CD4-positive, alpha-beta T cell (primary cell): ENCODE results near the gene LCOR. TPM values are rescaled to one million over a fixed set of nuclear protein-coding genes. Genes with fewer than 3 reads are reported as not detected.

Source experiments
- ATAC-seq: fragments of 200-7000 bp; cut with Tn5 transposase; one replicate; pipeline ENCODE4 v1.10.0; 2022; ENCODE audit warnings: mild to moderate bottlenecking; ENCODE audit not compliant: poor library complexity
- CTCF ChIA-PET: fragments of 350-600 bp; sonication (Branson Sonifier 250); formaldehyde crosslinking; loops from one replicate; lab custom pipeline; 2021; ENCODE audit warnings: antibody characterized with exemption, inconsistent platforms; lab: Charles Lee
- POLR2A ChIA-PET: fragments of 350-600 bp; sonication (Branson Sonifier 250); formaldehyde crosslinking; loops from one replicate; lab custom pipeline; 2021; ENCODE audit warnings: antibody characterized with exemption, inconsistent platforms; lab: Charles Lee
- DNase-seq, 14 experiments: peaks; one replicate each; pipeline ENCODE4 v3.0.0-alpha.2; 2013 to 2020; ENCODE audit warnings: mixed read lengths in 2 of 14
- H3K27ac ChIP-seq, 2 donors: one replicate each; pipeline versions ENCODE4 v1.5.1 to v1.7.0; 2013; ENCODE audit warnings: low read length in 2 of 2, low read depth in 1 of 2, mild to moderate bottlenecking in 1 of 2
- H3K27me3 ChIP-seq, 2 experiments: 1 replicate in 1 of 2; 2 replicates in 1 of 2; pipeline versions ENCODE4 v1.6.1 to v1.7.0; 2013; ENCODE audit warnings: low read length in 2 of 2, control low read depth in 1 of 2, mild to moderate bottlenecking in 1 of 2, moderate library complexity in 1 of 2; ENCODE audit not compliant: insufficient read depth in 2 of 2, control insufficient read depth in 1 of 2
- H3K36me3 ChIP-seq: one replicate; pipeline ENCODE4 v1.6.1; 2013; ENCODE audit warnings: low read length, control low read depth; ENCODE audit not compliant: insufficient read depth
- H3K4me1 ChIP-seq: one replicate; pipeline ENCODE4 v1.6.1; 2013; ENCODE audit warnings: low read length, control low read depth; ENCODE audit not compliant: insufficient read depth
- H3K4me3 ChIP-seq: one replicate; pipeline ENCODE4 v1.5.1; 2013; ENCODE audit warnings: mild to moderate bottlenecking, low read length, moderate library complexity
- H3K9me3 ChIP-seq, 2 experiments: 1 replicate in 1 of 2; 2 replicates in 1 of 2; pipeline versions ENCODE4 v1.6.1 to v1.7.0; 2013; ENCODE audit warnings: low read length in 2 of 2, mild to moderate bottlenecking in 2 of 2, control low read depth in 1 of 2, moderate library complexity in 1 of 2; ENCODE audit not compliant: control insufficient read depth in 1 of 2, insufficient read depth in 1 of 2
- H3K27ac Mint-ChIP-seq: one replicate; pipeline ENCODE4 v1.8.0; 2020; ENCODE audit warnings: mixed read lengths
- H3K27me3 Mint-ChIP-seq: one replicate; pipeline ENCODE4 v1.8.0; 2021; ENCODE audit warnings: mixed read lengths
- H3K36me3 Mint-ChIP-seq: one replicate; pipeline ENCODE4 v1.8.0; 2021; ENCODE audit warnings: low read depth, mixed read lengths
- H3K4me1 Mint-ChIP-seq: one replicate; pipeline ENCODE4 v1.8.0; 2021; ENCODE audit warnings: low read depth, mixed read lengths
- H3K4me3 Mint-ChIP-seq: one replicate; pipeline ENCODE4 v1.8.0; 2020; ENCODE audit warnings: mild to moderate bottlenecking, mixed read lengths
- H3K9me3 Mint-ChIP-seq: one replicate; pipeline ENCODE4 v1.8.0; 2020; ENCODE audit warnings: mixed read lengths
- CTCF ChIP-seq: fragments of 200-600 bp; IDR thresholded peaks from one replicate; pipeline ENCODE4 v1.8.0; 2022; ENCODE audit warnings: antibody characterized with exemption, mild to moderate bottlenecking
- intact Hi-C, 2 experiments: fragments of 100-400 bp; cut with DNase I in 1 of 2; cut with micrococcal nuclease in 1 of 2; formaldehyde crosslinking; loops; one replicate each; pipeline versions ENCODE4 v1.15.1 to v1.9.0; 2023 to 2025; cut with DNase I, micrococcal nuclease
- total RNA-seq, 174 experiments: library from RNA in 2 of 174; stranded (reverse) in 2 of 174; gene quantifications; one replicate each; pipeline ENCODE4 v1.2.3 and lab custom pipeline; 2021 to 2026

The LCOR gene
- total RNA-seq, 2 experiments from 2014 or later: 46.0 to 56.0 TPM

GRCh38 chr10:96988426-96988825 lies 156.3 kb downstream of the LCOR start:
- Mint-ChIP-seq H3K4me3 (no peak overlapping the region), H3K9me3 (no peaks in the 10 kb centered on the region), H3K27ac (no peak overlapping the region), H3K4me1 (no peaks in the 10 kb centered on the region), H3K27me3 (no peaks in the 10 kb centered on the region), H3K36me3 (no peaks in the 10 kb centered on the region)
- Histone ChIP-seq H3K4me3 (no peak overlapping the region), H3K27ac (no peak overlapping the region), H3K36me3 (no peaks in the 10 kb centered on the region), H3K4me1 (no peaks in the 10 kb centered on the region), H3K27me3 (no peaks in the 10 kb centered on the region), H3K9me3 (no peaks in the 10 kb centered on the region)
- intact Hi-C loops: no loop called here
- ATAC-seq (no peak), DNase-seq (no peak)
- CTCF ChIA-PET: no interaction called here
- TF ChIP-seq CTCF: no peak
- POLR2A ChIA-PET: no interaction called here

DNA sequence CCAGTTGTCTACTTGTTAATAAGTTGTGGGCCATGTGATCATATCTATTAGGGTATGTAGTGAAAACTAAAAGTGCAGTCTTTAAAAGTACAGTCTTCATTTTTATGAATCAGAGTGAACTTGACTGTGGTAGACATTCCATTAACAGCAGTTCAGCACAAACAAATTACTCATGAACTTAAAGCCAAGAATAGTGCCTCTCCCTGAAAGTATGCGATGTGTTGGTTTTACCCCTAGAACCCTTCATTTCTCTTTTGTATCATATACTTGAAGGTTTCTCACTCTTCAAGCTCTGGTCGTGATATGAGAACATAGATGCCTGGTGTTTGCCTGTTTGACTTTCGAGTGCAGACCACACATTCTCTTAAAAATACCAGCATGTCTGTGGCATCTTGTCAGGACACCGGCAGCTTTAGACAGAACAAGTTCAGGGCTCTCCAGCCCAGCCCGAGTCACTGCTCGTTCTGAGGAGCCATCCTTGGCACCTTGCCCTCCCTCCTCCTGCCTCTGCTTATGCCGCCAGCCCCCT lies 159.3 kb downstream of the LCOR start:
- no peak for TF ChIP-seq CTCF
- ChIA-PET CTCF (interaction anchor here (0.6 kb wide), 1 partner anchor 44 kb away, joined by 3 read pairs; no protein-coding TSS in a partner anchor), POLR2A (no interaction called here)

DNA sequence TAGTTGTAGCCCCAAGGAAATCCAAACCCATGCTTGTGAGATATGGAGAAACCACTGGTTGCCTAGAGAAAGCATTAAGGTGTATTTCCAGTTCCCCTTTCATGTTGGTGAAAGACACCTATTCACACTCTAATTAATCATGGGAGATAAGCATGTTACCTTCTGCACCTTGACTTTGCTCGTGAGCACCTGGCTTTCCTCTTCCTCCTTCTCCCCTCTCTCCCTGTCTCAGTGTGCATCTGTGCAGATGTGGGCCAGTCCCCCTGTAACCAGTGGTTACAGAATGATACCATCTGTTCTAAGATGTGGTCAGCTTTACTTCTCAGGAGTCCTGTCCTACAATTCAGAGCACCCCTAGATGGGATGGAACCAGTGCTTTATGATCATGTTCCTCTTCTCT lies 160.6 kb downstream of the LCOR start:
- Mint-ChIP-seq H3K36me3 (no peaks in the 10 kb centered on the region), H3K4me1 (no peaks in the 10 kb centered on the region), H3K27ac (no peak overlapping the region), H3K27me3 (no peaks in the 10 kb centered on the region), H3K4me3 (no peak overlapping the region), H3K9me3 (no peaks in the 10 kb centered on the region)
- Histone ChIP-seq H3K36me3 (no peaks in the 10 kb centered on the region), H3K4me1 (no peaks in the 10 kb centered on the region), H3K4me3 (no peak overlapping the region), H3K27ac (no peak overlapping the region), H3K27me3 (no peaks in the 10 kb centered on the region), H3K9me3 (no peaks in the 10 kb centered on the region)
- intact Hi-C loops: no loop called here
- DNase-seq (no peak), ATAC-seq (no peak)
- no peak for TF ChIP-seq CTCF
- ChIA-PET CTCF (no interaction called here), POLR2A (no interaction called here)

More for the DNA sequence above, 159.3 kb downstream of the LCOR start:
- Histone ChIP-seq H3K27ac (no peak overlapping the region), H3K4me1 (no peaks in the 10 kb centered on the region), H3K4me3 (no peak overlapping the region), H3K27me3 (no peaks in the 10 kb centered on the region), H3K9me3 (no peaks in the 10 kb centered on the region), H3K36me3 (no peaks in the 10 kb centered on the region)
- no peak overlapping the region for H3K27ac Mint-ChIP-seq
- intact Hi-C loops: no loop called here
- no peaks in the 10 kb centered on the region for H3K4me1 Mint-ChIP-seq
- H3K36me3 Mint-ChIP-seq: no peaks in the 10 kb centered on the region
- DNase-seq: no peak
- H3K9me3 Mint-ChIP-seq: no peaks in the 10 kb centered on the region
- ATAC-seq: no peak
- no peak overlapping the region for H3K4me3 Mint-ChIP-seq
- no peaks in the 10 kb centered on the region for H3K27me3 Mint-ChIP-seq
